Measurements from ENCODE around the gene TST.

DNA sequence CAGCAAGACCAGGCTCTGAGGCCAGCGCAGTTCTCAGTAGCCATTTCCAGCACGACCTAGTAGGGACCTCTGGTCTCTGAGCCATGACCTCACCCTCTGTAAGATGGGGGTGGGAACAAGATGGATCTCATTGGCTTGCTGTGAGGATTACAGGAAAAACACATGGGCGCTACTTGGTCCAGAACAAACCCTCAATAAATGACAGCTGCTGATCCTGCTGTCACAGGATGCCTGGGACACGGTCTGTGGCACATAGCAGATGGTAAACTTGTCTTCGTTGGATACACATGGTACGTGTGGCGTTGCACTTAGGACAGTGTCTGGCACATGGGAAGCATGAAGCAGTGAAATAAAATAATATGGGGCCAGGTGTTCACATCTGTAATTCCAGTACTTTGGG is 27.8 kb upstream of the TST start:
- TF ChIP-seq CTCF (IDR thresholded peaks at IDR 0.05) (no peak), EZH2 (IDR thresholded peaks at IDR 0.05; ENCODE audit: borderline replicate concordance, insufficient read depth, low read depth, low read length, poor library complexity, severe bottlenecking) (no peak)
